SH-SY5Y (cell line): ENCODE results near the gene LOXL4.

Source experiments
- GATA2 ChIP-seq: IDR thresholded peaks from 2 replicates; pipeline ENCODE4 v1.6.1; 2011; ENCODE audit warnings: mild to moderate bottlenecking, low read depth, low read length
- GATA3 ChIP-seq: IDR thresholded peaks from 2 replicates; pipeline ENCODE4 v1.6.1; 2011; ENCODE audit warnings: low read depth, mild to moderate bottlenecking, low read length, moderate library complexity

Gene LOXL4

GRCh38 chr10:98223874-98224273 lies 44.1 kb downstream of the LOXL4 start:
- no peak for TF ChIP-seq GATA2
- TF ChIP-seq GATA3 = no peak

- TF ChIP-seq GATA3 (no peak), GATA2 (no peak)
Observed at GRCh38 chr10:98217801-98218200, 50.2 kb downstream of the LOXL4 start.

- TF ChIP-seq GATA2 (no peak), GATA3 (no peak)
Observed at GRCh38 chr10:98215373-98215772, 52.6 kb downstream of the LOXL4 start.

GRCh38 chr10:98213740-98214139 lies 54.3 kb downstream of the LOXL4 start:
- TF ChIP-seq GATA3 = no peak
- no peak for TF ChIP-seq GATA2

GRCh38 chr10:98212196-98212595 lies 55.8 kb downstream of the LOXL4 start:
- TF ChIP-seq GATA2 (no peak), GATA3 (no peak)

- TF ChIP-seq GATA2 (no peak), GATA3 (no peak)
Observed at GRCh38 chr10:98209441-98209840, 58.6 kb downstream of the LOXL4 start.

GRCh38 chr10:98208925-98209324 lies 59.1 kb downstream of the LOXL4 start:
- no peak for TF ChIP-seq GATA2
- no peak for TF ChIP-seq GATA3

GRCh38 chr10:98205351-98205750 lies 62.6 kb downstream of the LOXL4 start:
- TF ChIP-seq GATA3 = no peak
- no peak for TF ChIP-seq GATA2

- no peak for TF ChIP-seq GATA3
- TF ChIP-seq GATA2 = no peak
Observed at GRCh38 chr10:98202378-98202777, 65.6 kb downstream of the LOXL4 start.

GRCh38 chr10:98201760-98202159 lies 66.2 kb downstream of the LOXL4 start:
- no peak for TF ChIP-seq GATA3
- no peak for TF ChIP-seq GATA2
